C4-2B (cell line): ENCODE results near the gene DENND1A.

Source experiments
- H3K27ac ChIP-seq: fragments of 450-650 bp; 2 replicates; pipeline ENCODE4 v1.5.1; 2017
- ZFX ChIP-seq: fragments of 450-650 bp; IDR thresholded peaks from 2 replicates; pipeline ENCODE4 v1.6.1; 2017
- TF ChIP-seq, protein P1 (sequence below): fragments of 450-650 bp; conservative IDR thresholded peaks from 2 replicates; pipeline ENCODE4 v1.5.1; 2017; ENCODE audit warnings: mild to moderate bottlenecking

The DENND1A gene

GRCh38 chr9:123763910-123764588 lies 165.9 kb downstream of the DENND1A start:
- no peak overlapping the region for H3K27ac ChIP-seq
- no peak for TF ChIP-seq ZFX
- TF ChIP-seq, protein P1, sequence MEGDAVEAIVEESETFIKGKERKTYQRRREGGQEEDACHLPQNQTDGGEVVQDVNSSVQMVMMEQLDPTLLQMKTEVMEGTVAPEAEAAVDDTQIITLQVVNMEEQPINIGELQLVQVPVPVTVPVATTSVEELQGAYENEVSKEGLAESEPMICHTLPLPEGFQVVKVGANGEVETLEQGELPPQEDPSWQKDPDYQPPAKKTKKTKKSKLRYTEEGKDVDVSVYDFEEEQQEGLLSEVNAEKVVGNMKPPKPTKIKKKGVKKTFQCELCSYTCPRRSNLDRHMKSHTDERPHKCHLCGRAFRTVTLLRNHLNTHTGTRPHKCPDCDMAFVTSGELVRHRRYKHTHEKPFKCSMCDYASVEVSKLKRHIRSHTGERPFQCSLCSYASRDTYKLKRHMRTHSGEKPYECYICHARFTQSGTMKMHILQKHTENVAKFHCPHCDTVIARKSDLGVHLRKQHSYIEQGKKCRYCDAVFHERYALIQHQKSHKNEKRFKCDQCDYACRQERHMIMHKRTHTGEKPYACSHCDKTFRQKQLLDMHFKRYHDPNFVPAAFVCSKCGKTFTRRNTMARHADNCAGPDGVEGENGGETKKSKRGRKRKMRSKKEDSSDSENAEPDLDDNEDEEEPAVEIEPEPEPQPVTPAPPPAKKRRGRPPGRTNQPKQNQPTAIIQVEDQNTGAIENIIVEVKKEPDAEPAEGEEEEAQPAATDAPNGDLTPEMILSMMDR, result no peak

DNA sequence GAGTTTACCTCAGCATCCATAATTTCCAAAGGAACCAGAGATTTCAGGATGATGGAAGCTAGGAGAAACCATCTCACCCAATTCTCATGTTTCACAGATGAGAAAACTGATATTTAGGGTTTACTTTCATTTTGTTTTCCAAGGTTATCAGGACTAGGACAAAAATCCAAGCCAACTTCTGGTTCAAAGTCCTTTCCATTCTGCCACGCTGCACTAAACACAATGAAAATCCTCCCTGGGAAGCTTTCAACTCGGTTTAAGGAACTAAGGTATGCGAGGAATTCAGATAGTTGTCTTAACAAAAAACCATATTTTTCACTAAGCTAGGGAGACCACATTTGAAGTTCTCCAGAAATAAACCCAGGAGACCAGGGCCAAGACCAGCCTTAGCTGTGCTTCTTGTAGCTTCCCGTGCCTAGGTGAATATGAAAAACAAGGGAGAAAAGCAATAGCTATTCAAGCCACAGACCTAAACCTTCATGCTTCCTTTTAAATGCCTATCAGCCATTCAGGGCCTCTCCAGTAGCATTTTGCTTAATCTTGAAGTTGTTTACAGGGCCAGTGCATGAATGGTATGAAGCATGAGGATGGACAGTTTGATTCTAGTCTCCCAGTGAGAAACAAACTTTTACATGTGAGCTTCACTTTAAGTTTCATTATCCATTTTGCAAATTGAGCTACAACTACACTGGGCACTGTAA lies 167.9 kb downstream of the DENND1A start:
- H3K27ac ChIP-seq, result no peak overlapping the region
- TF ChIP-seq, protein P1, result no peak
- no peak for TF ChIP-seq ZFX

GRCh38 chr9:123757960-123758359 lies 172.0 kb downstream of the DENND1A start:
- no peak overlapping the region for H3K27ac ChIP-seq
- no peak for TF ChIP-seq ZFX
- TF ChIP-seq, protein P1, result no peak

GRCh38 chr9:123757547-123757946 lies 172.4 kb downstream of the DENND1A start:
- no peak for TF ChIP-seq ZFX
- TF ChIP-seq, protein P1, result no peak
- H3K27ac ChIP-seq, result no peak overlapping the region

- TF ChIP-seq, protein P1, result no peak
- no peak for TF ChIP-seq ZFX
Measured at GRCh38 chr9:123756484-123757106, 173.3 kb downstream of the DENND1A start.

GRCh38 chr9:123753669-123754258 lies 176.2 kb downstream of the DENND1A start:
- 0 out of 2 replicates have a peak, but pooled peaks have one; percentile 15 for TF ChIP-seq ZFX
- TF ChIP-seq, protein P1, result no peak
- no peak overlapping the region for H3K27ac ChIP-seq

More at GRCh38 chr9:123756484-123757106, 173.3 kb downstream of the DENND1A start:
- H3K27ac ChIP-seq, result no peak overlapping the region
